Measurements from ENCODE around the gene GJC1. TPM values are rescaled to one million over a fixed set of nuclear protein-coding genes. Genes with fewer than 3 reads are reported as not detected.

GJC1 gene
- total RNA-seq, 4 donors from 2014 or later, result 10.6 to 79.4 (median 50.2) TPM

GRCh38 chr17:44872131-44872768, 42.2 kb upstream of the GJC1 start:
- Histone ChIP-seq H3K4me1 (no peaks in the 10 kb centered on the region), H3K27ac (no peak overlapping the region), H3K36me3 (no peaks in the 10 kb centered on the region), H3K4me3 (no peak overlapping the region), H3K9me3 (no peaks in the 10 kb centered on the region), H3K27me3 (no peaks in the 10 kb centered on the region)
- TF ChIP-seq POLR2A (IDR thresholded peaks at IDR 0.05) (no peak), CTCF (IDR thresholded peaks at IDR 0.05) (no peak)
- intact Hi-C loops (cut with DNase I; ENCODE audit: low total_unique reads), result no loop called here
- no peak for DNase-seq

GRCh38 chr17:44871556-44871955, 41.5 kb upstream of the GJC1 start:
- DNase-seq, result no peak
- no peak for TF ChIP-seq POLR2A (IDR thresholded peaks at IDR 0.05)
- TF ChIP-seq CTCF (IDR thresholded peaks at IDR 0.05), result no peak
- no peaks in the 10 kb centered on the region for H3K27me3 ChIP-seq
- no peak overlapping the region for H3K4me3 ChIP-seq
- H3K9me3 ChIP-seq, result no peaks in the 10 kb centered on the region
- no peaks in the 10 kb centered on the region for H3K36me3 ChIP-seq
- no peak overlapping the region for H3K27ac ChIP-seq
- intact Hi-C loops (cut with DNase I; ENCODE audit: low total_unique reads), result no loop called here
- no peaks in the 10 kb centered on the region for H3K4me1 ChIP-seq

GRCh38 chr17:44867841-44868240, 37.8 kb upstream of the GJC1 start:
- TF ChIP-seq CTCF (IDR thresholded peaks at IDR 0.05), result no peak
- no peak for TF ChIP-seq POLR2A (IDR thresholded peaks at IDR 0.05)
- no peaks in the 10 kb centered on the region for H3K4me1 ChIP-seq
- no peaks in the 10 kb centered on the region for H3K36me3 ChIP-seq
- intact Hi-C loops (cut with DNase I; ENCODE audit: low total_unique reads), result loop anchor here (5.0 kb wide), 1 partner anchor 91 kb away; no protein-coding TSS in a partner anchor
- no peaks in the 10 kb centered on the region for H3K9me3 ChIP-seq
- no peaks in the 10 kb centered on the region for H3K27me3 ChIP-seq
- H3K27ac ChIP-seq, result peak overlapping the region; percentile 46 to 85
- DNase-seq, result peak in 1 of 2 donors; percentile 28
- H3K4me3 ChIP-seq, result no peak overlapping the region

- DNase-seq, result no peak
- no peak for TF ChIP-seq POLR2A (IDR thresholded peaks at IDR 0.05)
- no peak for TF ChIP-seq CTCF (IDR thresholded peaks at IDR 0.05)
- Histone ChIP-seq H3K27ac (peak overlapping the region; percentile 60 to 85), H3K36me3 (no peaks in the 10 kb centered on the region), H3K4me3 (no peak overlapping the region), H3K9me3 (no peaks in the 10 kb centered on the region), H3K4me1 (no peaks in the 10 kb centered on the region), H3K27me3 (no peaks in the 10 kb centered on the region)
- intact Hi-C loops (cut with DNase I; ENCODE audit: low total_unique reads), result loop anchor here (5.0 kb wide), 1 partner anchor 89 kb away; no protein-coding TSS in a partner anchor
Measured at GRCh38 chr17:44865931-44866330, 35.8 kb upstream of the GJC1 start.

- intact Hi-C loops (cut with DNase I; ENCODE audit: low total_unique reads), result loop anchor here (5.0 kb wide), 1 partner anchor 88 kb away; no protein-coding TSS in a partner anchor
- no peaks in the 10 kb centered on the region for H3K36me3 ChIP-seq
Measured at GRCh38 chr17:44865231-44865660, 35.2 kb upstream of the GJC1 start.

More at GRCh38 chr17:44865231-44865660, 35.2 kb upstream of the GJC1 start:
- Histone ChIP-seq H3K4me3 (no peak overlapping the region), H3K27ac (peak overlapping the region; percentile 60 to 85), H3K9me3 (no peaks in the 10 kb centered on the region), H3K27me3 (no peaks in the 10 kb centered on the region), H3K4me1 (no peaks in the 10 kb centered on the region)
- DNase-seq, result peak; percentile 57 to 83
- TF ChIP-seq CTCF (IDR thresholded peaks at IDR 0.05) (peak; percentile 83 to 92 (median 85)), POLR2A (IDR thresholded peaks at IDR 0.05) (no peak)
